ENCODE measurements around the gene PIEZO1. TPM values are rescaled to one million over a fixed set of nuclear protein-coding genes. Genes with fewer than 3 reads are reported as not detected.
A peak's percentile ranks its signal among the peaks of the same experiment; 100 is the strongest.

Gene PIEZO1
- total and polyA plus RNA-seq, 9 of the 15 experiments (the other 6 are each of a cell fraction or from before 2014, with no cell fraction given) = 3.6 to 432 (median 131) TPM

- no peak for TF ChIP-seq ZNF280A (IDR thresholded peaks at IDR 0.05; ENCODE audit: low read depth, partially characterized antibody)
- TF ChIP-seq POLR2H (tag; IDR thresholded peaks at IDR 0.05; ENCODE audit: low read depth) = no peak
- no peak for TF ChIP-seq ZBTB5 (IDR thresholded peaks at IDR 0.05)
- TF ChIP-seq POLR2AphosphoS2 (IDR thresholded peaks at IDR 0.05; ENCODE audit: low read length) = no peak
- TF ChIP-seq REST (IDR thresholded peaks at IDR 0.05; ENCODE audit: borderline replicate concordance) = 0 out of 2 replicates have a peak, but pooled peaks have one; percentile 15
- no peak for TF ChIP-seq REST (CRISPR knock-in tag; IDR thresholded peaks at IDR 0.05; ENCODE audit: low read depth)
- no peak for TF ChIP-seq ZNF696 (CRISPR knock-in tag; conservative IDR thresholded peaks at IDR 0.05)
- no peak for TF ChIP-seq SRSF1 (IDR thresholded peaks at IDR 0.05; ENCODE audit: low read depth, low read length)
- no peak for TF ChIP-seq PHB (CRISPR knock-in tag; IDR thresholded peaks at IDR 0.05)
- no peak for TF ChIP-seq HSF4 (CRISPR knock-in tag; IDR thresholded peaks at IDR 0.05; ENCODE audit: borderline replicate concordance)
- no peak for TF ChIP-seq KAT2B (IDR thresholded peaks at IDR 0.05; ENCODE audit: low read depth, low read length)
- no peak for TF ChIP-seq DIDO1 (tag; IDR thresholded peaks at IDR 0.05; ENCODE audit: low read depth)
- peak; percentile 63 for TF ChIP-seq ETV1 (tag; conservative IDR thresholded peaks at IDR 0.05; ENCODE audit: low read depth)
- TF ChIP-seq ATF3 (IDR thresholded peaks at IDR 0.05) = peak; percentile 45
- no peak for TF ChIP-seq ATF3 (CRISPR knock-in tag; conservative IDR thresholded peaks at IDR 0.05)
Observed at GRCh38 chr16:88700636-88701482, 84.2 kb downstream of the PIEZO1 start (continued).
